Glutamatergic neuron (in vitro differentiated cells): Measurements from ENCODE around the gene CARD6. TPM values are rescaled to one million over a fixed set of nuclear protein-coding genes. Genes with fewer than 3 reads are reported as not detected.

ENCODE experiments used
- total RNA-seq: library from RNA; stranded (reverse); fragmentation: NEBNext Ultra II Directional; extraction: Animal tissue kit (Norgen Biotek cat#: 25700); gene quantifications from one replicate; pipeline ENCODE4 v1.2.1, GENCODE V29; 2021; ENCODE audit not compliant: unreplicated experiment

The CARD6 gene
- total RNA-seq, 1 donor from 2014 or later = not detected

Other genes with a start within 250 kb of the CARD6 start
- not detected for gene PTGER4, start 161.5 kb upstream of the CARD6 start, total RNA-seq
- gene TTC33, start 85.4 kb upstream of the CARD6 start, total RNA-seq = 11.7 TPM
- gene PRKAA1, start 43.0 kb upstream of the CARD6 start, total RNA-seq = 49.0 TPM
- 840 TPM for gene RPL37, start 6.1 kb upstream of the CARD6 start, total RNA-seq
- not detected for gene C7, start 68.1 kb downstream of the CARD6 start, total RNA-seq
- not detected for gene MROH2B, start 230.0 kb downstream of the CARD6 start, total RNA-seq